Subcutaneous abdominal adipose tissue (tissue), 5 donors: ENCODE results near the gene MMP2.

Source experiments
- H3K27ac ChIP-seq: one replicate; pipeline ENCODE4 v1.7.0; 2013; ENCODE audit warnings: low read depth, mild to moderate bottlenecking, inconsistent platforms, low read length, moderate library complexity
- H3K27me3 ChIP-seq, 5 donors: one replicate each; pipeline ENCODE4 v1.7.0; 2013; ENCODE audit warnings: low read length in 5 of 5, inconsistent platforms in 1 of 5; ENCODE audit not compliant: control insufficient read depth in 5 of 5, insufficient read depth in 4 of 5
- H3K36me3 ChIP-seq, 5 donors: one replicate each; pipeline ENCODE4 v1.7.0; 2013; ENCODE audit warnings: low read length in 5 of 5; ENCODE audit not compliant: control insufficient read depth in 5 of 5, insufficient read depth in 5 of 5
- H3K4me1 ChIP-seq, 5 donors: one replicate each; pipeline ENCODE4 v1.7.0; 2013; ENCODE audit warnings: low read length in 5 of 5, mild to moderate bottlenecking in 3 of 5, moderate library complexity in 1 of 5; ENCODE audit not compliant: control insufficient read depth in 5 of 5, insufficient read depth in 5 of 5
- H3K4me3 ChIP-seq, 5 donors: one replicate each; pipeline ENCODE4 v1.7.0; 2013; ENCODE audit warnings: low read length in 5 of 5, low read depth in 1 of 5
- H3K9ac ChIP-seq, 5 donors: one replicate each; pipeline ENCODE4 v1.7.0; 2013; ENCODE audit warnings: low read length in 5 of 5, mild to moderate bottlenecking in 4 of 5, moderate library complexity in 3 of 5
- H3K9me3 ChIP-seq, 5 donors: one replicate each; pipeline ENCODE4 v1.7.0; 2013; ENCODE audit warnings: low read length in 5 of 5; ENCODE audit not compliant: control insufficient read depth in 5 of 5
- donor health status: healthy.
- donor health status: healthy.
- donor health status: healthy.
- donor health status: healthy.
- donor health status: healthy.

Gene MMP2

GRCh38 chr16:55478827-55479429, at the start of gene MMP2:
TSS of gene MMP2 (plus strand) at chr16:55479198. CDS start at chr16:55479480, 282 bp downstream.
- H3K9ac ChIP-seq = peak within 1 kb of the TSS in 4 of 5 donors; percentile 8 to 57 (median 40)
- peak within 1 kb of the TSS; percentile 55 to 79 (median 66) for H3K4me3 ChIP-seq
- peaks cover 0 to 16% (median 3%) of the 10 kb centered on the region in 5 donors for H3K27me3 ChIP-seq
- peaks cover 0 to 13% (median 5%) of the 10 kb centered on the region in 5 donors for H3K36me3 ChIP-seq
- H3K27ac ChIP-seq = peak within 1 kb of the TSS; percentile 70
- peaks cover 9 to 54% (median 47%) of the 10 kb centered on the region in 5 donors for H3K4me1 ChIP-seq
- no peaks in the 10 kb centered on the region for H3K9me3 ChIP-seq

- no peak overlapping the region for H3K27ac ChIP-seq
- H3K4me1 ChIP-seq = peaks cover 0 to 31% (median 16%) of the 10 kb centered on the region in 5 donors
Measured at GRCh38 chr16:55433030-55433429, 46.0 kb upstream of the MMP2 start.

GRCh38 chr16:55433535-55433934, 45.5 kb upstream of the MMP2 start:
- no peaks in the 10 kb centered on the region for H3K36me3 ChIP-seq
- peaks cover 2 to 36% (median 20%) of the 10 kb centered on the region in 5 donors for H3K4me1 ChIP-seq
- no peaks in the 10 kb centered on the region for H3K9me3 ChIP-seq
- H3K9ac ChIP-seq = no peak overlapping the region
- H3K27ac ChIP-seq = no peak overlapping the region
- no peaks in the 10 kb centered on the region for H3K27me3 ChIP-seq
- no peak overlapping the region for H3K4me3 ChIP-seq

More at GRCh38 chr16:55433030-55433429, 46.0 kb upstream of the MMP2 start:
- Histone ChIP-seq H3K27me3 (no peaks in the 10 kb centered on the region), H3K9me3 (no peaks in the 10 kb centered on the region), H3K36me3 (no peaks in the 10 kb centered on the region), H3K9ac (no peak overlapping the region), H3K4me3 (no peak overlapping the region)

GRCh38 chr16:55434000-55434399, 45.0 kb upstream of the MMP2 start:
- peaks cover 2 to 41% (median 20%) of the 10 kb centered on the region in 5 donors for H3K4me1 ChIP-seq

GRCh38 chr16:55435387-55435786, 43.6 kb upstream of the MMP2 start:
- H3K9ac ChIP-seq = no peak overlapping the region
- no peaks in the 10 kb centered on the region for H3K27me3 ChIP-seq

More at GRCh38 chr16:55434000-55434399, 45.0 kb upstream of the MMP2 start:
- Histone ChIP-seq H3K9ac (no peak overlapping the region), H3K4me3 (no peak overlapping the region), H3K36me3 (no peaks in the 10 kb centered on the region), H3K27ac (no peak overlapping the region), H3K27me3 (no peaks in the 10 kb centered on the region), H3K9me3 (no peaks in the 10 kb centered on the region)

GRCh38 chr16:55436587-55436986, 42.4 kb upstream of the MMP2 start:
- H3K9me3 ChIP-seq = no peaks in the 10 kb centered on the region
- H3K9ac ChIP-seq = no peak overlapping the region
- peaks cover 2 to 64% (median 40%) of the 10 kb centered on the region in 5 donors for H3K4me1 ChIP-seq
- H3K27ac ChIP-seq = peak overlapping the region; percentile 77
- no peak overlapping the region for H3K4me3 ChIP-seq
- no peaks in the 10 kb centered on the region for H3K27me3 ChIP-seq
- H3K36me3 ChIP-seq = no peaks in the 10 kb centered on the region

More at GRCh38 chr16:55435387-55435786, 43.6 kb upstream of the MMP2 start:
- Histone ChIP-seq H3K4me3 (no peak overlapping the region), H3K27ac (no peak overlapping the region), H3K36me3 (no peaks in the 10 kb centered on the region), H3K4me1 (peaks cover 2 to 52% (median 28%) of the 10 kb centered on the region in 5 donors), H3K9me3 (no peaks in the 10 kb centered on the region)

GRCh38 chr16:55437625-55438024, 41.4 kb upstream of the MMP2 start:
- Histone ChIP-seq H3K9ac (peak overlapping the region in 2 of 5 donors; percentile 64 to 67), H3K4me3 (peak overlapping the region in 1 of 5 donors; percentile 6), H3K4me1 (peaks cover 2 to 64% (median 41%) of the 10 kb centered on the region in 5 donors), H3K27me3 (no peaks in the 10 kb centered on the region), H3K36me3 (no peaks in the 10 kb centered on the region), H3K9me3 (no peaks in the 10 kb centered on the region), H3K27ac (peak overlapping the region; percentile 89)

- Histone ChIP-seq H3K4me1 (peaks cover 2 to 64% (median 43%) of the 10 kb centered on the region in 5 donors), H3K36me3 (no peaks in the 10 kb centered on the region), H3K4me3 (no peak overlapping the region), H3K27me3 (no peaks in the 10 kb centered on the region), H3K27ac (peak overlapping the region; percentile 89), H3K9me3 (no peaks in the 10 kb centered on the region), H3K9ac (peak overlapping the region in 2 of 5 donors; percentile 64 to 67)
Measured at GRCh38 chr16:55438281-55438680, 40.7 kb upstream of the MMP2 start.

GRCh38 chr16:55439101-55439690, 39.8 kb upstream of the MMP2 start:
- Histone ChIP-seq H3K27me3 (no peaks in the 10 kb centered on the region), H3K36me3 (no peaks in the 10 kb centered on the region), H3K4me1 (peaks cover 2 to 63% (median 48%) of the 10 kb centered on the region in 5 donors), H3K27ac (peak overlapping the region; percentile 89), H3K9me3 (no peaks in the 10 kb centered on the region), H3K9ac (no peak overlapping the region), H3K4me3 (no peak overlapping the region)
